Liver (tissue), 2 donors: ENCODE data around the gene ATP11A.
"Not testable (repeated sequence)": the region's sequence is repeated elsewhere in the genome, so short reads cannot be mapped to it uniquely, and the experiment has no call there.

Experiments used
- TF ChIP-seq, protein P1 (sequence below): fragments of 150-350 bp; IDR thresholded peaks from 2 replicates; pipeline ENCODE4 v1.5.1; 2017; ENCODE audit warnings: improper control_type of control experiment, low read depth, low read length; ENCODE audit not compliant: missing input control
- TF ChIP-seq, protein P2 (sequence below): IDR thresholded peaks from 2 replicates; pipeline ENCODE4 v1.6.1; 2016; ENCODE audit warnings: antibody characterized with exemption, mild to moderate bottlenecking
- TF ChIP-seq, protein P3 (sequence below): IDR thresholded peaks from 2 replicates; pipeline ENCODE4 v1.6.1; 2016; ENCODE audit warnings: antibody characterized with exemption
- donor health status: healthy.

DNA sequence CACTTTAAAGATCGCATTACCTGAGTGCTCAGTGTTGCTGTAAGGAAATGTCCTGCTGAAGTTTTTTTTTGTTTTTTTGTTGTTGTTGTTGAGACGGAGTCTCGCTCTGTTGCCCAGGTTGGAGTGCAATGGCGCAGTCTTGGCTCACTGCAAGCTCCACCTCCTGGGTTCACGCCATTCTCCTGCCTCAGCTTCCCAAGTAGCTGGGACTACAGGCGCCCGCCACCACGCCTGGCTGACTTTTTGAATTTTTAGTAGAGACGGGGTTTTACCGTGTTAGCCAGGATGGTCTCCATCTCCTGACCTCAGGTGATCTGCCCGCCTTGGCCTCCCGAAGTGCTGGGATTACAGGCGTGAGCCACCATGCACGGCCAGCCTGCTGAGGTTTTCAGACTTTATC is 175.6 kb downstream of the ATP11A start:
- TF ChIP-seq, protein P1, sequence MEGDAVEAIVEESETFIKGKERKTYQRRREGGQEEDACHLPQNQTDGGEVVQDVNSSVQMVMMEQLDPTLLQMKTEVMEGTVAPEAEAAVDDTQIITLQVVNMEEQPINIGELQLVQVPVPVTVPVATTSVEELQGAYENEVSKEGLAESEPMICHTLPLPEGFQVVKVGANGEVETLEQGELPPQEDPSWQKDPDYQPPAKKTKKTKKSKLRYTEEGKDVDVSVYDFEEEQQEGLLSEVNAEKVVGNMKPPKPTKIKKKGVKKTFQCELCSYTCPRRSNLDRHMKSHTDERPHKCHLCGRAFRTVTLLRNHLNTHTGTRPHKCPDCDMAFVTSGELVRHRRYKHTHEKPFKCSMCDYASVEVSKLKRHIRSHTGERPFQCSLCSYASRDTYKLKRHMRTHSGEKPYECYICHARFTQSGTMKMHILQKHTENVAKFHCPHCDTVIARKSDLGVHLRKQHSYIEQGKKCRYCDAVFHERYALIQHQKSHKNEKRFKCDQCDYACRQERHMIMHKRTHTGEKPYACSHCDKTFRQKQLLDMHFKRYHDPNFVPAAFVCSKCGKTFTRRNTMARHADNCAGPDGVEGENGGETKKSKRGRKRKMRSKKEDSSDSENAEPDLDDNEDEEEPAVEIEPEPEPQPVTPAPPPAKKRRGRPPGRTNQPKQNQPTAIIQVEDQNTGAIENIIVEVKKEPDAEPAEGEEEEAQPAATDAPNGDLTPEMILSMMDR, result not testable (repeated sequence)
- TF ChIP-seq, protein P2, sequence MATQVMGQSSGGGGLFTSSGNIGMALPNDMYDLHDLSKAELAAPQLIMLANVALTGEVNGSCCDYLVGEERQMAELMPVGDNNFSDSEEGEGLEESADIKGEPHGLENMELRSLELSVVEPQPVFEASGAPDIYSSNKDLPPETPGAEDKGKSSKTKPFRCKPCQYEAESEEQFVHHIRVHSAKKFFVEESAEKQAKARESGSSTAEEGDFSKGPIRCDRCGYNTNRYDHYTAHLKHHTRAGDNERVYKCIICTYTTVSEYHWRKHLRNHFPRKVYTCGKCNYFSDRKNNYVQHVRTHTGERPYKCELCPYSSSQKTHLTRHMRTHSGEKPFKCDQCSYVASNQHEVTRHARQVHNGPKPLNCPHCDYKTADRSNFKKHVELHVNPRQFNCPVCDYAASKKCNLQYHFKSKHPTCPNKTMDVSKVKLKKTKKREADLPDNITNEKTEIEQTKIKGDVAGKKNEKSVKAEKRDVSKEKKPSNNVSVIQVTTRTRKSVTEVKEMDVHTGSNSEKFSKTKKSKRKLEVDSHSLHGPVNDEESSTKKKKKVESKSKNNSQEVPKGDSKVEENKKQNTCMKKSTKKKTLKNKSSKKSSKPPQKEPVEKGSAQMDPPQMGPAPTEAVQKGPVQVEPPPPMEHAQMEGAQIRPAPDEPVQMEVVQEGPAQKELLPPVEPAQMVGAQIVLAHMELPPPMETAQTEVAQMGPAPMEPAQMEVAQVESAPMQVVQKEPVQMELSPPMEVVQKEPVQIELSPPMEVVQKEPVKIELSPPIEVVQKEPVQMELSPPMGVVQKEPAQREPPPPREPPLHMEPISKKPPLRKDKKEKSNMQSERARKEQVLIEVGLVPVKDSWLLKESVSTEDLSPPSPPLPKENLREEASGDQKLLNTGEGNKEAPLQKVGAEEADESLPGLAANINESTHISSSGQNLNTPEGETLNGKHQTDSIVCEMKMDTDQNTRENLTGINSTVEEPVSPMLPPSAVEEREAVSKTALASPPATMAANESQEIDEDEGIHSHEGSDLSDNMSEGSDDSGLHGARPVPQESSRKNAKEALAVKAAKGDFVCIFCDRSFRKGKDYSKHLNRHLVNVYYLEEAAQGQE, result not testable (repeated sequence)
- TF ChIP-seq, protein P3, sequence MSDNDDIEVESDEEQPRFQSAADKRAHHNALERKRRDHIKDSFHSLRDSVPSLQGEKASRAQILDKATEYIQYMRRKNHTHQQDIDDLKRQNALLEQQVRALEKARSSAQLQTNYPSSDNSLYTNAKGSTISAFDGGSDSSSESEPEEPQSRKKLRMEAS, result not testable (repeated sequence)
